Measurements from ENCODE around the gene GLG1. TPM values are rescaled to one million over a fixed set of nuclear protein-coding genes. Genes with fewer than 3 reads are reported as not detected.

The GLG1 gene
- total RNA-seq, 1 donor from 2014 or later, result 153 TPM

- no peaks in the 10 kb centered on the region for H3K27me3 ChIP-seq (ENCODE audit: insufficient read depth, low read length)
- no peak overlapping the region for H3K27ac ChIP-seq (ENCODE audit: low read depth, low read length)
- peaks cover 7% of the 10 kb centered on the region for H3K36me3 Mint-ChIP-seq (ENCODE audit: low read depth, unreplicated experiment)
- DNase-seq (ENCODE audit: low read depth) (no peak), FAIRE-seq (no peak)
- no peak overlapping the region for H3K4me2 ChIP-seq (ENCODE audit: low read length)
- H3K9me3 Mint-ChIP-seq (ENCODE audit: unreplicated experiment), result no peaks in the 10 kb centered on the region
- no peaks in the 10 kb centered on the region for H3K36me3 ChIP-seq (ENCODE audit: insufficient read depth, low read length)
- H3K4me3 ChIP-seq (ENCODE audit: insufficient read depth, low read depth, low read length), result no peak overlapping the region
- no peaks in the 10 kb centered on the region for H3K9me3 ChIP-seq (ENCODE audit: insufficient read depth, low read depth, low read length)
- TF ChIP-seq EZH2 (IDR thresholded peaks at IDR 0.05; ENCODE audit: insufficient read depth, low read length), result no peak
- TF ChIP-seq CTCF (IDR thresholded peaks at IDR 0.05; ENCODE audit: insufficient read depth, low read depth, low read length), result no peak
- peaks cover 96% of the 10 kb centered on the region for H4K20me1 ChIP-seq (ENCODE audit: insufficient read depth, low read length)
- H3K27ac Mint-ChIP-seq (ENCODE audit: unreplicated experiment), result no peak overlapping the region
- H3K27me3 Mint-ChIP-seq (ENCODE audit: low read depth, unreplicated experiment), result no peaks in the 10 kb centered on the region
- H3K4me3 Mint-ChIP-seq (ENCODE audit: unreplicated experiment), result no peak overlapping the region
- peaks cover 95% of the 10 kb centered on the region for H3K79me2 ChIP-seq (ENCODE audit: insufficient read depth, low read length)
- H3K9ac ChIP-seq (ENCODE audit: low read length), result no peak overlapping the region
- H3K4me1 Mint-ChIP-seq (ENCODE audit: low read depth, unreplicated experiment), result peaks cover 31% of the 10 kb centered on the region
- peaks cover 3% of the 10 kb centered on the region for H3K4me1 ChIP-seq (ENCODE audit: insufficient read depth, low read length)
- no peak overlapping the region for H2AFZ ChIP-seq (ENCODE audit: low read depth, low read length)
Measured at GRCh38 chr16:74564451-74564984, 42.4 kb downstream of the GLG1 start.

- no peak for TF ChIP-seq CTCF (IDR thresholded peaks at IDR 0.05; ENCODE audit: insufficient read depth, low read depth, low read length)
- no peak for TF ChIP-seq EZH2 (IDR thresholded peaks at IDR 0.05; ENCODE audit: insufficient read depth, low read length)
- H3K36me3 ChIP-seq (ENCODE audit: insufficient read depth, low read length), result no peaks in the 10 kb centered on the region
- FAIRE-seq (no peak), DNase-seq (ENCODE audit: low read depth) (peak; percentile 44)
- H3K4me1 ChIP-seq (ENCODE audit: insufficient read depth, low read length), result peaks cover 3% of the 10 kb centered on the region
- H4K20me1 ChIP-seq (ENCODE audit: insufficient read depth, low read length), result peaks cover 96% of the 10 kb centered on the region
- no peak overlapping the region for H2AFZ ChIP-seq (ENCODE audit: low read depth, low read length)
- no peak overlapping the region for H3K9ac ChIP-seq (ENCODE audit: low read length)
- Mint-ChIP-seq H3K9me3 (ENCODE audit: unreplicated experiment) (no peaks in the 10 kb centered on the region), H3K4me1 (ENCODE audit: low read depth, unreplicated experiment) (peaks cover 28% of the 10 kb centered on the region), H3K27me3 (ENCODE audit: low read depth, unreplicated experiment) (no peaks in the 10 kb centered on the region), H3K27ac (ENCODE audit: unreplicated experiment) (peak overlapping the region; percentile 44), H3K36me3 (ENCODE audit: low read depth, unreplicated experiment) (peaks cover 8% of the 10 kb centered on the region), H3K4me3 (ENCODE audit: unreplicated experiment) (no peak overlapping the region)
- no peak overlapping the region for H3K4me3 ChIP-seq (ENCODE audit: insufficient read depth, low read depth, low read length)
- H3K27me3 ChIP-seq (ENCODE audit: insufficient read depth, low read length), result no peaks in the 10 kb centered on the region
- no peak overlapping the region for H3K4me2 ChIP-seq (ENCODE audit: low read length)
- no peak overlapping the region for H3K27ac ChIP-seq (ENCODE audit: low read depth, low read length)
- H3K79me2 ChIP-seq (ENCODE audit: insufficient read depth, low read length), result peaks cover 94% of the 10 kb centered on the region
- no peaks in the 10 kb centered on the region for H3K9me3 ChIP-seq (ENCODE audit: insufficient read depth, low read depth, low read length)
Measured at GRCh38 chr16:74563828-74564263, 43.1 kb downstream of the GLG1 start.

GRCh38 chr16:74562117-74562516 is 44.8 kb downstream of the GLG1 start:
- Histone ChIP-seq H2AFZ (ENCODE audit: low read depth, low read length) (no peak overlapping the region), H3K9ac (ENCODE audit: low read length) (no peak overlapping the region), H3K36me3 (ENCODE audit: insufficient read depth, low read length) (no peaks in the 10 kb centered on the region), H4K20me1 (ENCODE audit: insufficient read depth, low read length) (peaks cover 90% of the 10 kb centered on the region), H3K4me1 (ENCODE audit: insufficient read depth, low read length) (peaks cover 3% of the 10 kb centered on the region), H3K4me2 (ENCODE audit: low read length) (no peak overlapping the region), H3K27me3 (ENCODE audit: insufficient read depth, low read length) (no peaks in the 10 kb centered on the region), H3K4me3 (ENCODE audit: insufficient read depth, low read depth, low read length) (no peak overlapping the region), H3K79me2 (ENCODE audit: insufficient read depth, low read length) (peaks cover 96% of the 10 kb centered on the region), H3K9me3 (ENCODE audit: insufficient read depth, low read depth, low read length) (no peaks in the 10 kb centered on the region), H3K27ac (ENCODE audit: low read depth, low read length) (no peak overlapping the region)
- Mint-ChIP-seq H3K27me3 (ENCODE audit: low read depth, unreplicated experiment) (no peaks in the 10 kb centered on the region), H3K4me3 (ENCODE audit: unreplicated experiment) (no peak overlapping the region), H3K36me3 (ENCODE audit: low read depth, unreplicated experiment) (peaks cover 8% of the 10 kb centered on the region), H3K4me1 (ENCODE audit: low read depth, unreplicated experiment) (peaks cover 21% of the 10 kb centered on the region), H3K27ac (ENCODE audit: unreplicated experiment) (no peak overlapping the region), H3K9me3 (ENCODE audit: unreplicated experiment) (no peaks in the 10 kb centered on the region)
- no peak for FAIRE-seq
- no peak for DNase-seq (ENCODE audit: low read depth)
- no peak for TF ChIP-seq EZH2 (IDR thresholded peaks at IDR 0.05; ENCODE audit: insufficient read depth, low read length)
